IMR-90 (cell line): ENCODE results near the gene PI4K2B.

Experiments used
- CEBPB ChIP-seq: IDR thresholded peaks from 2 replicates; pipeline ENCODE4 v1.6.1; 2012; ENCODE audit warnings: low read depth, low read length, improper control_type of control experiment
- FOS ChIP-seq: fragments of 150-350 bp; IDR thresholded peaks from 2 replicates; pipeline ENCODE4 v1.6.1; 2016; ENCODE audit warnings: low read depth, low read length
- MAFK ChIP-seq: IDR thresholded peaks from 2 replicates; pipeline ENCODE4 v1.6.1; 2012; ENCODE audit warnings: low read depth, low read length, improper control_type of control experiment
- MXI1 ChIP-seq: IDR thresholded peaks from 2 replicates; pipeline ENCODE4 v1.6.1; 2012; ENCODE audit warnings: low read depth, mild to moderate bottlenecking, low read length, moderate library complexity, borderline replicate concordance
- NFE2L2 ChIP-seq: fragments of 150-350 bp; IDR thresholded peaks from 2 replicates; pipeline ENCODE4 v1.6.1; 2016; ENCODE audit warnings: low read depth, mild to moderate bottlenecking, low read length
- POLR2A ChIP-seq: IDR thresholded peaks from 2 replicates; pipeline ENCODE4 v1.6.1; 2012; ENCODE audit warnings: mild to moderate bottlenecking, low read depth, low read length
- RAD21 ChIP-seq: IDR thresholded peaks from 2 replicates; pipeline ENCODE4 v1.6.1; 2012; ENCODE audit warnings: low read length, improper control_type of control experiment
- RCOR1 ChIP-seq: IDR thresholded peaks from 2 replicates; pipeline ENCODE4 v1.6.1; 2012; ENCODE audit warnings: mild to moderate bottlenecking, low read length, improper control_type of control experiment; ENCODE audit not compliant: insufficient replicate concordance
- RFX5 ChIP-seq: IDR thresholded peaks from 2 replicates; pipeline ENCODE4 v1.8.0; 2012; ENCODE audit warnings: low read depth, mild to moderate bottlenecking, low read length, moderate library complexity
- SMC3 ChIP-seq: fragments of 150-350 bp; IDR thresholded peaks from 2 replicates; pipeline ENCODE4 v1.6.1; 2016; ENCODE audit warnings: low read depth, mild to moderate bottlenecking, antibody characterized with exemption, low read length, moderate library complexity
- TF ChIP-seq, protein P1 (sequence below): conservative IDR thresholded peaks from 2 replicates; pipeline ENCODE4 v1.5.1; 2012; ENCODE audit warnings: mild to moderate bottlenecking, low read depth, low read length, improper control_type of control experiment
- TF ChIP-seq, protein P2 (sequence below): fragments of 150-350 bp; IDR thresholded peaks from 2 replicates; pipeline ENCODE4 v1.6.1; 2017; ENCODE audit warnings: mild to moderate bottlenecking, antibody characterized with exemption, low read length, low read depth
- TF ChIP-seq, protein P3 (sequence below): fragments of 150-350 bp; IDR thresholded peaks from 2 replicates; pipeline ENCODE4 v1.6.1; 2016; ENCODE audit warnings: low read depth, mild to moderate bottlenecking, low read length, moderate library complexity, borderline replicate concordance

DNA sequence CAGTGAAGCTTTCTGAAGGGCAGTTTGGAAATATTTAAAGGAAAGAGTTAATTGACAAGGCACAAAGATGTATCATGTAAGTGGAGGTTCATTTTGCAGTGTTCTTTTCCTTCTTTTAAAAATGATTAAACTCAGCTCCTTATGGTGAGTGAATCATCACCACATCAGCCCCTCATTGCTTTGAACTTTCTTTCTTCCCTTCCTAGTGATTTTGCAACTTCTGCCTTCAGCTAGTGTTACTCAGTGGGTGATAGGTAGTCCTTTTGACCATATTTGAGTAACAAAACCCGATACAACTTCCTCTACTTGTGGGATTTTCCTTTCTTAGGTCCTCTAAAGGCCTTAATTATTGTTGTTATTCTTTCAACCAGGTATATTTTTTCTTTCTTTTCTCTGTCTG lies 86.9 kb downstream of the PI4K2B start:
- TF ChIP-seq, protein P1, sequence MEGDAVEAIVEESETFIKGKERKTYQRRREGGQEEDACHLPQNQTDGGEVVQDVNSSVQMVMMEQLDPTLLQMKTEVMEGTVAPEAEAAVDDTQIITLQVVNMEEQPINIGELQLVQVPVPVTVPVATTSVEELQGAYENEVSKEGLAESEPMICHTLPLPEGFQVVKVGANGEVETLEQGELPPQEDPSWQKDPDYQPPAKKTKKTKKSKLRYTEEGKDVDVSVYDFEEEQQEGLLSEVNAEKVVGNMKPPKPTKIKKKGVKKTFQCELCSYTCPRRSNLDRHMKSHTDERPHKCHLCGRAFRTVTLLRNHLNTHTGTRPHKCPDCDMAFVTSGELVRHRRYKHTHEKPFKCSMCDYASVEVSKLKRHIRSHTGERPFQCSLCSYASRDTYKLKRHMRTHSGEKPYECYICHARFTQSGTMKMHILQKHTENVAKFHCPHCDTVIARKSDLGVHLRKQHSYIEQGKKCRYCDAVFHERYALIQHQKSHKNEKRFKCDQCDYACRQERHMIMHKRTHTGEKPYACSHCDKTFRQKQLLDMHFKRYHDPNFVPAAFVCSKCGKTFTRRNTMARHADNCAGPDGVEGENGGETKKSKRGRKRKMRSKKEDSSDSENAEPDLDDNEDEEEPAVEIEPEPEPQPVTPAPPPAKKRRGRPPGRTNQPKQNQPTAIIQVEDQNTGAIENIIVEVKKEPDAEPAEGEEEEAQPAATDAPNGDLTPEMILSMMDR = no peak
- TF ChIP-seq POLR2A (no peak), CEBPB (peak; percentile 98), MXI1 (no peak), RFX5 (no peak), NFE2L2 (no peak), FOS (peak; percentile 39; the same call in 1 of the 2 replicates), RAD21 (no peak), MAFK (no peak), SMC3 (no peak), RCOR1 (no peak)
- TF ChIP-seq, protein P2, sequence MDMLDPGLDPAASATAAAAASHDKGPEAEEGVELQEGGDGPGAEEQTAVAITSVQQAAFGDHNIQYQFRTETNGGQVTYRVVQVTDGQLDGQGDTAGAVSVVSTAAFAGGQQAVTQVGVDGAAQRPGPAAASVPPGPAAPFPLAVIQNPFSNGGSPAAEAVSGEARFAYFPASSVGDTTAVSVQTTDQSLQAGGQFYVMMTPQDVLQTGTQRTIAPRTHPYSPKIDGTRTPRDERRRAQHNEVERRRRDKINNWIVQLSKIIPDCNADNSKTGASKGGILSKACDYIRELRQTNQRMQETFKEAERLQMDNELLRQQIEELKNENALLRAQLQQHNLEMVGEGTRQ = no peak
- TF ChIP-seq, protein P3, sequence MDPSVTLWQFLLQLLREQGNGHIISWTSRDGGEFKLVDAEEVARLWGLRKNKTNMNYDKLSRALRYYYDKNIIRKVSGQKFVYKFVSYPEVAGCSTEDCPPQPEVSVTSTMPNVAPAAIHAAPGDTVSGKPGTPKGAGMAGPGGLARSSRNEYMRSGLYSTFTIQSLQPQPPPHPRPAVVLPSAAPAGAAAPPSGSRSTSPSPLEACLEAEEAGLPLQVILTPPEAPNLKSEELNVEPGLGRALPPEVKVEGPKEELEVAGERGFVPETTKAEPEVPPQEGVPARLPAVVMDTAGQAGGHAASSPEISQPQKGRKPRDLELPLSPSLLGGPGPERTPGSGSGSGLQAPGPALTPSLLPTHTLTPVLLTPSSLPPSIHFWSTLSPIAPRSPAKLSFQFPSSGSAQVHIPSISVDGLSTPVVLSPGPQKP = no peak
